ENCODE results near the gene SEMA3A. TPM values are rescaled to one million over a fixed set of nuclear protein-coding genes. Genes with fewer than 3 reads are reported as not detected.

The SEMA3A gene
- total and polyA plus RNA-seq, 2 donors (not counting 1 experiment from before 2014, with no cell fraction given): 45.2 to 60.8 TPM

DNA sequence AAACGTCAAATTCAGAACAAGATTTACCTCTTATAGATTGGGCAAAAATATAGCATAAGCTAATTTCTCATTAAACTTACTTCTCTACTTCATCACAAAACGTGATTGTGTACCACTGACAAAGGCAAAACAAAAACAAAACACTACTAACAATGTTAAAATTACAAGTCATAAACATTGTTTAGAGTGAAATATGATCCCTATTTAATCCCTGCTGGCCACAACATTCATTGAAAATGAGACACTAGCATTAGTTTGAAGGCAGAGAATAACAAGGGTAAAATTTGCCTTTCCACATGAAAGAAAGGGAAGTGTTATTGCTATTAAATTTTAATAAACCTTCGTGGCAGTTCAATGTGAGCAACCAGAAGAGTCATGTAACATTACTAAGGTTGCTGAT, 45.0 kb downstream of the SEMA3A start:
- no peak for TF ChIP-seq CTCF (conservative IDR thresholded peaks at IDR 0.05 in 1 of 2, IDR thresholded peaks at IDR 0.05 in 1 of 2; ENCODE audit: low read depth in 1 of 2, low read length in 2 of 2)
- TF ChIP-seq EZH2 (IDR thresholded peaks at IDR 0.05; ENCODE audit: low read length, missing control alignments): no peak
- Histone ChIP-seq H3K4me2 (ENCODE audit: extremely low read depth, insufficient read depth, low read length) (no peak overlapping the region), H3K9ac (ENCODE audit: insufficient read depth, low read length) (no peak overlapping the region), H3K9me3 (ENCODE audit: control insufficient read depth, insufficient read depth, low read depth, low read length) (no peaks in the 10 kb centered on the region), H3K36me3 (ENCODE audit: control insufficient read depth, insufficient read depth, low read length) (no peaks in the 10 kb centered on the region), H3K79me2 (ENCODE audit: control insufficient read depth, insufficient read depth, low read length) (peaks cover 42% of the 10 kb centered on the region), H3K4me3 (replicated peaks in 1 of 4; ENCODE audit: control extremely low read depth in 1 of 4, insufficient read depth in 1 of 4, low read depth in 3 of 4, low read length in 4 of 4) (no peak overlapping the region), H3K27ac (ENCODE audit: insufficient read depth, low read length) (no peak overlapping the region), H2AFZ (ENCODE audit: low read length) (no peak overlapping the region), H4K20me1 (ENCODE audit: control insufficient read depth, extremely low read depth, insufficient read depth, low read length) (no peaks in the 10 kb centered on the region), H3K27me3 (ENCODE audit: control insufficient read depth, insufficient read depth, low read length) (no peaks in the 10 kb centered on the region), H3K4me1 (ENCODE audit: control insufficient read depth, extremely low read depth, insufficient read depth, low read length) (peaks cover 3% of the 10 kb centered on the region)
- no peak for DNase-seq (ENCODE audit: low read depth in 2 of 2)

- Histone ChIP-seq H3K79me2 (ENCODE audit: control insufficient read depth, insufficient read depth, low read length) (peaks cover 61% of the 10 kb centered on the region), H3K27me3 (ENCODE audit: control insufficient read depth, insufficient read depth, low read length) (no peaks in the 10 kb centered on the region), H3K4me2 (ENCODE audit: extremely low read depth, insufficient read depth, low read length) (peak overlapping the region; percentile 28), H4K20me1 (ENCODE audit: control insufficient read depth, extremely low read depth, insufficient read depth, low read length) (no peaks in the 10 kb centered on the region), H3K4me3 (replicated peaks in 1 of 4; ENCODE audit: control extremely low read depth in 1 of 4, insufficient read depth in 1 of 4, low read depth in 3 of 4, low read length in 4 of 4) (peak overlapping the region in 1 of 4 experiments; percentile 18), H2AFZ (ENCODE audit: low read length) (peak overlapping the region; percentile 68), H3K4me1 (ENCODE audit: control insufficient read depth, extremely low read depth, insufficient read depth, low read length) (peaks cover 3% of the 10 kb centered on the region), H3K9me3 (ENCODE audit: control insufficient read depth, insufficient read depth, low read depth, low read length) (no peaks in the 10 kb centered on the region), H3K36me3 (ENCODE audit: control insufficient read depth, insufficient read depth, low read length) (no peaks in the 10 kb centered on the region), H3K9ac (ENCODE audit: insufficient read depth, low read length) (no peak overlapping the region), H3K27ac (ENCODE audit: insufficient read depth, low read length) (no peak overlapping the region)
- no peak for DNase-seq (ENCODE audit: low read depth in 2 of 2)
- TF ChIP-seq CTCF (conservative IDR thresholded peaks at IDR 0.05 in 1 of 2, IDR thresholded peaks at IDR 0.05 in 1 of 2; ENCODE audit: low read depth in 1 of 2, low read length in 2 of 2) (no peak), EZH2 (IDR thresholded peaks at IDR 0.05; ENCODE audit: low read length, missing control alignments) (no peak)
These were observed 48.7 kb downstream of the SEMA3A start for GRCh38 chr7:84145892-84146291.

- Histone ChIP-seq H3K9me3 (ENCODE audit: control insufficient read depth, insufficient read depth, low read depth, low read length) (no peaks in the 10 kb centered on the region), H3K4me2 (ENCODE audit: extremely low read depth, insufficient read depth, low read length) (no peak overlapping the region), H3K4me1 (ENCODE audit: control insufficient read depth, extremely low read depth, insufficient read depth, low read length) (peaks cover 5% of the 10 kb centered on the region), H3K27me3 (ENCODE audit: control insufficient read depth, insufficient read depth, low read length) (no peaks in the 10 kb centered on the region), H2AFZ (ENCODE audit: low read length) (no peak overlapping the region), H3K36me3 (ENCODE audit: control insufficient read depth, insufficient read depth, low read length) (no peaks in the 10 kb centered on the region), H3K9ac (ENCODE audit: insufficient read depth, low read length) (no peak overlapping the region), H3K27ac (ENCODE audit: insufficient read depth, low read length) (no peak overlapping the region), H3K4me3 (replicated peaks in 1 of 4; ENCODE audit: control extremely low read depth in 1 of 4, insufficient read depth in 1 of 4, low read depth in 3 of 4, low read length in 4 of 4) (no peak overlapping the region), H4K20me1 (ENCODE audit: control insufficient read depth, extremely low read depth, insufficient read depth, low read length) (no peaks in the 10 kb centered on the region), H3K79me2 (ENCODE audit: control insufficient read depth, insufficient read depth, low read length) (peaks cover 63% of the 10 kb centered on the region)
- DNase-seq (ENCODE audit: low read depth in 2 of 2): no peak
- no peak for TF ChIP-seq EZH2 (IDR thresholded peaks at IDR 0.05; ENCODE audit: low read length, missing control alignments)
- no peak for TF ChIP-seq CTCF (conservative IDR thresholded peaks at IDR 0.05 in 1 of 2, IDR thresholded peaks at IDR 0.05 in 1 of 2; ENCODE audit: low read depth in 1 of 2, low read length in 2 of 2)
These were observed 49.7 kb downstream of the SEMA3A start for GRCh38 chr7:84144935-84145334.
